PFSK-1 (cell line): ENCODE results near the gene GMFB.

ENCODE experiments used
- POLR2AphosphoS5 ChIP-seq: IDR thresholded peaks from 2 replicates; pipeline ENCODE4 v1.6.1; 2012; ENCODE audit warnings: low read depth, mild to moderate bottlenecking, control low read depth, low read length, moderate library complexity
- REST ChIP-seq, 2 experiments: IDR thresholded peaks; 2 replicates each; pipeline versions ENCODE4 v1.6.1 to v1.8.0; 2011 to 2012; ENCODE audit warnings: low read depth in 2 of 2, low read length in 2 of 2, control low read depth in 1 of 2, inconsistent platforms in 1 of 2, mild to moderate bottlenecking in 1 of 2, moderate library complexity in 1 of 2; ENCODE audit not compliant: insufficient read depth in 1 of 2
- SIN3A ChIP-seq: IDR thresholded peaks from 2 replicates; pipeline ENCODE4 v1.6.1; 2012; ENCODE audit warnings: mild to moderate bottlenecking, low read length, moderate library complexity, borderline replicate concordance; ENCODE audit not compliant: insufficient read depth
- TAF1 ChIP-seq: IDR thresholded peaks from 2 replicates; pipeline ENCODE4 v1.6.1; 2012; ENCODE audit warnings: low read length, control low read depth, borderline replicate concordance; ENCODE audit not compliant: insufficient read depth

DNA sequence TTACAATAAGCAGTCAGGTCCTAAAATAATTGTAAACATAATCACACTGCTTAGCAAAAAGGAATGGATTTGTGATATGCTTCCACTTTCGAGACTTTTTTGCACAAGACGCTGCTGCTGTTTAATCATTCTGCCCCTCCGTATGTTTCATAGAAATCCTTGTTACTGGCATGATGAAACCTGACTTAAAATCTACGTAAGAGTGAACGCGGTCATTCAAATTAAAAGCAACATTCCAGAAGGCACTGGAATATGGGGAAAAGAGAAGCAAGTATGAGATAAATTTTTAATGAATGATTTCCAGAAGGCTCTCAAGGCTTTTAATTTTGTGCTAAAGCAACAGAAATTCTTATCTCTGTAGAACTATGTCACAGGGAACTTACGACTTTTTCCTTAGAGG lies 48.7 kb downstream of the GMFB start:
- TF ChIP-seq POLR2AphosphoS5 = no peak
- TF ChIP-seq REST (IDR thresholded peaks at IDR 0.05; ENCODE audit: insufficient read depth in 1 of 2, low read depth in 2 of 2, low read length in 2 of 2) = no peak
- no peak for TF ChIP-seq SIN3A
- TF ChIP-seq TAF1 = no peak
